HepG2 (cell line): Measurements from ENCODE around the gene TMED6.

Source experiments
- DNMT1 ChIP-seq: sonication (generic); formaldehyde crosslinking; IDR thresholded peaks from 2 replicates; pipeline ENCODE4 v1.5.1; 2020; ENCODE audit warnings: mild to moderate bottlenecking, missing genetic modification reagents
- EED ChIP-seq: sonication (generic); formaldehyde crosslinking; IDR thresholded peaks from 2 replicates; pipeline ENCODE4 v1.5.0; 2020; ENCODE audit warnings: mild to moderate bottlenecking, missing genetic modification reagents
- EP300 ChIP-seq, 3 experiments: sonication (generic) in 1 of 3; formaldehyde crosslinking in 1 of 3; IDR thresholded peaks; 2 replicates each; pipeline versions ENCODE4 v1.5.1 to v1.6.1; 2011 to 2020; ENCODE audit warnings: low read depth in 2 of 3, low read length in 2 of 3, borderline replicate concordance in 1 of 3, improper control_type of control experiment in 1 of 3, mild to moderate bottlenecking in 1 of 3, missing genetic modification reagents in 1 of 3, moderate library complexity in 1 of 3
- FOXK1 ChIP-seq: sonication (generic); formaldehyde crosslinking; IDR thresholded peaks from 2 replicates; pipeline ENCODE4 v1.4.0; 2020; ENCODE audit warnings: low read depth, missing genetic modification reagents, borderline replicate concordance
- IRX3 ChIP-seq: sonication (generic); formaldehyde crosslinking; IDR thresholded peaks from 2 replicates; pipeline ENCODE4 v1.8.1; 2023; ENCODE audit warnings: mild to moderate bottlenecking, low read depth, missing genetic modification reagents, borderline replicate concordance
- KAT7 ChIP-seq: IDR thresholded peaks from 2 replicates; pipeline ENCODE4 v1.6.1; 2018; ENCODE audit warnings: borderline replicate concordance, missing compliant biosample characterization
- NCOR1 ChIP-seq: fragments of 200-600 bp; sonication (generic); IDR thresholded peaks from 2 replicates; pipeline ENCODE4 v1.7.0; 2017; ENCODE audit warnings: antibody characterized with exemption, low read length, borderline replicate concordance
- RFX5 ChIP-seq: IDR thresholded peaks from 2 replicates; pipeline ENCODE4 v1.6.1; 2011; ENCODE audit warnings: low read depth, low read length, improper control_type of control experiment
- TBP ChIP-seq: sonication (generic); formaldehyde crosslinking; IDR thresholded peaks from 2 replicates; pipeline ENCODE4 v1.5.0; 2020; ENCODE audit warnings: missing genetic modification reagents
- ZNF180 ChIP-seq: sonication (generic); formaldehyde crosslinking; IDR thresholded peaks from 2 replicates; pipeline ENCODE4 v1.4.0; 2020; ENCODE audit warnings: low read depth, missing genetic modification reagents, borderline replicate concordance
- ZNF317 ChIP-seq: sonication (generic); formaldehyde crosslinking; IDR thresholded peaks from 2 replicates; pipeline ENCODE4 v1.5.0; 2020; ENCODE audit warnings: mild to moderate bottlenecking, missing genetic modification reagents
- ZNF558 ChIP-seq: sonication (generic); formaldehyde crosslinking; IDR thresholded peaks from 2 replicates; pipeline ENCODE4 v1.9.0; 2022; ENCODE audit warnings: mild to moderate bottlenecking, missing genetic modification reagents, borderline replicate concordance
- ZNF780A ChIP-seq: sonication (generic); formaldehyde crosslinking; IDR thresholded peaks from 2 replicates; pipeline ENCODE4 v1.8.0; 2022; ENCODE audit warnings: mild to moderate bottlenecking, missing genetic modification reagents, moderate library complexity
- TF ChIP-seq, protein P1 (sequence below): sonication (generic); formaldehyde crosslinking; IDR thresholded peaks from 2 replicates; pipeline ENCODE4 v1.5.1; 2020; ENCODE audit warnings: missing genetic modification reagents, mild to moderate bottlenecking, borderline replicate concordance

DNA sequence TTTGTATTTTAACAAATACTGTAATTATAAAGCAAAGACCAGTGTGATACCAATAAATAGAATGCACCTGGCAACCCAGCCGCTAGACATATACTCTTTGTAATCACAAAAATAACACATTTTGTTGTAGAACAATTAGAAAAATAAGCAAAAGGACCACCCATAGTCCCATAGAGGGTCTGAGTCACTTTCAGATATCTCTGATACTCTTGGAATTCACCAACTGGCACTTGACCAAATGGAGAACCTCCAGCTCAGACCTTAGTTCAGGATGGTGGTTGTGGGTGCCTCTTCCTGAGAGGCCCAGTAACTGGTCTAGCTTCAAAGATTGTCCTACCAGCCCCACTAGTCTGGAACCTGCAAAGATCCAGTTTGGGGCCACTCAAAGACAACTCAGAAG, 35.0 kb upstream of the TMED6 start:
- TF ChIP-seq ZNF180 (CRISPR knock-in tag) = no peak
- no peak for TF ChIP-seq NCOR1
- TF ChIP-seq ZNF317 (CRISPR knock-in tag) = no peak
- TF ChIP-seq DNMT1 = no peak
- TF ChIP-seq EP300 (IDR thresholded peaks at IDR 0.05; ENCODE audit: low read depth in 2 of 2, low read length in 2 of 2) = no peak
- TF ChIP-seq EP300 (CRISPR knock-in tag; IDR thresholded peaks at IDR 0.05; ENCODE audit: borderline replicate concordance) = no peak
- no peak for TF ChIP-seq ZNF558
- TF ChIP-seq, protein P1, sequence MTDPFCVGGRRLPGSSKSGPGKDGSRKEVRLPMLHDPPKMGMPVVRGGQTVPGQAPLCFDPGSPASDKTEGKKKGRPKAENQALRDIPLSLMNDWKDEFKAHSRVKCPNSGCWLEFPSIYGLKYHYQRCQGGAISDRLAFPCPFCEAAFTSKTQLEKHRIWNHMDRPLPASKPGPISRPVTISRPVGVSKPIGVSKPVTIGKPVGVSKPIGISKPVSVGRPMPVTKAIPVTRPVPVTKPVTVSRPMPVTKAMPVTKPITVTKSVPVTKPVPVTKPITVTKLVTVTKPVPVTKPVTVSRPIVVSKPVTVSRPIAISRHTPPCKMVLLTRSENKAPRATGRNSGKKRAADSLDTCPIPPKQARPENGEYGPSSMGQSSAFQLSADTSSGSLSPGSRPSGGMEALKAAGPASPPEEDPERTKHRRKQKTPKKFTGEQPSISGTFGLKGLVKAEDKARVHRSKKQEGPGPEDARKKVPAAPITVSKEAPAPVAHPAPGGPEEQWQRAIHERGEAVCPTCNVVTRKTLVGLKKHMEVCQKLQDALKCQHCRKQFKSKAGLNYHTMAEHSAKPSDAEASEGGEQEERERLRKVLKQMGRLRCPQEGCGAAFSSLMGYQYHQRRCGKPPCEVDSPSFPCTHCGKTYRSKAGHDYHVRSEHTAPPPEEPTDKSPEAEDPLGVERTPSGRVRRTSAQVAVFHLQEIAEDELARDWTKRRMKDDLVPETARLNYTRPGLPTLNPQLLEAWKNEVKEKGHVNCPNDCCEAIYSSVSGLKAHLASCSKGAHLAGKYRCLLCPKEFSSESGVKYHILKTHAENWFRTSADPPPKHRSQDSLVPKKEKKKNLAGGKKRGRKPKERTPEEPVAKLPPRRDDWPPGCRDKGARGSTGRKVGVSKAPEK (CRISPR knock-in tag) = no peak
- no peak for TF ChIP-seq FOXK1 (CRISPR knock-in tag)
- TF ChIP-seq IRX3 (CRISPR knock-in tag) = no peak
- TF ChIP-seq TBP (CRISPR knock-in tag) = no peak
- TF ChIP-seq KAT7 = no peak
- TF ChIP-seq RFX5 = no peak
- no peak for TF ChIP-seq EED
- TF ChIP-seq ZNF780A = no peak
